Umbilical cord (tissue), 2 donors: Measurements from ENCODE around the gene RPL36A. TPM values are rescaled to one million over a fixed set of nuclear protein-coding genes. Genes with fewer than 3 reads are reported as not detected.

ENCODE experiments used
- DNase-seq: peaks from one replicate; pipeline ENCODE4 v3.0.0-alpha.2; 2015; ENCODE audit warnings: low spot score
- total RNA-seq: library from RNA; depleted of rRNA; stranded (reverse); fragments of >200 nt; gene quantifications from one replicate; pipeline ENCODE4 v1.2.3, GENCODE V29; 2014; ENCODE audit warnings: low replicate concordance; ENCODE audit not compliant: insufficient read depth

Gene RPL36A
- total RNA-seq, result 283 TPM

DNA sequence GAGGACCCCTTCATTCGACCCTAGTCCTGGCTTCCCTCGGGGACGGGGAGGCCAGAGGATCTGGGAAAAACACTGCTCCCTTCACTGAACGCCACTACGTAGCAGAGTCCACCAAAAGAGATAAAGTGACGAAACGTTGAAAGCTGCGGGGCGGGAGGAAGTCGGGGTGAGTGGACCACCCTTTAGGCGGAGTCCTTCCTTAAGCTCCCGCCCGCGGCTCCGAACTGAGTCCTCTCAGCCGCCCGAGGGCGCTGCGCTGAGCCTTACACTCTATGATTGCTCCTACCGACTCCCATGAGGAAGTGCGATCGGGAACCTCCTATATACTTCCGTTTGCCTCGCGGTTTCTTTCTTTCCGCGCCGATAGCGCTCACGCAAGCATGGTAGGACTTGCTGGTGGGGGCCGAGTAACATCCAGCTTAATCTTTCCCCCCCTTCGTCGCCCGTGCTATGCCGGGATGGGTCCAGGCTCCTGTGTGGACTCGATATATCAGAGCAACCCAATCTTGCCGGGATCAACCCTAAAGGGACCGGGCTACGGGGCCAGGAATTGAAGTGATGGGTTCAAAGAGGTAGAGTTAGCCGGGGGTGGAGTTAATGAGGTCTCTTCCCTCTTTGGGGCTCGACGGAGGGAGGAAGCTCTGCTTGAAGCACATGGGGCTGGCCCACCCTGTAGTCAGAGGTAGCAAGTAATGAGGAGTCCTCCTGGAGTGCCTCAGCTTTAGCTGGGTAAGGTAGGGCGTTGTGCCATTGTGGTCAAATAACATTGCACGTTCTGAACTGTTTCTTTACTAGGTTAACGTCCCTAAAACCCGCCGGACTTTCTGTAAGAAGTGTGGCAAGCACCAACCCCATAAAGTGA, at the start of gene RPL36A:
TSS of gene RPL36A (plus strand) at position 348 of the 862 bp plus-strand sequence. CDS start at position 381, 33 bp downstream.
- DNase-seq, result peak; percentile 94

DNA sequence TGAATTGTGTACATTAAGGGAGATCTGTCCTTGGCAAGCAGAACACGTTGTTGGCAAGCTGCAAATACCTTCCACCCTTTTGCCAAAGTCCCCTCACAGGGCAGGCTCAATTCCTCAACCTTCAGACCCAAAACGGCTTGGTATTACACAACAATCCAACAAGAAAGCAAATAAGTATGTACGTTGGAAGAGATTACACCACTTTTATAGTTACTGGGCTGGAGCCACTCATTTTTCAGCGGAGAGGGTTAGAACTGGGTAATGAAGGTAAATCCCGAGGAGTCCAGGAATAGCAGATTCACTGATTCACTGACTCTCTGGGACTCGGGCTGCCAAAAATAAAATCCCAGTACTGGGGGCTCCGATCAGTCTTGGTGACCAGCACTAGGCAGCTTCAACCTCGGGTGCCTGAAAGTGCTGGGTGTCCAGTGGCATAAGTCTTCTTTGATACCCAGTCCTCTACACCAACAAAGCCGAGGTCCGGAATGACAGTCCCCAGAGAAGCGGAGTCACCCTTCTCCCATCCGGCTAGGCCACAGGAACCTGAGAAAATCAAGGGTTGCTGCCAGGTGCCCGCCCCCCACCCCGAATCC, 42.9 kb upstream of the RPL36A start:
- DNase-seq, result no peak

GRCh38 chrX:101348452-101349192, 42.2 kb upstream of the RPL36A start, which contains the start of gene TIMM8A:
Gene TIMM8A (minus strand): TSS chrX:101348742. CDS start chrX:101348664, 78 bp downstream.
- DNase-seq, result peak; percentile 75

DNA sequence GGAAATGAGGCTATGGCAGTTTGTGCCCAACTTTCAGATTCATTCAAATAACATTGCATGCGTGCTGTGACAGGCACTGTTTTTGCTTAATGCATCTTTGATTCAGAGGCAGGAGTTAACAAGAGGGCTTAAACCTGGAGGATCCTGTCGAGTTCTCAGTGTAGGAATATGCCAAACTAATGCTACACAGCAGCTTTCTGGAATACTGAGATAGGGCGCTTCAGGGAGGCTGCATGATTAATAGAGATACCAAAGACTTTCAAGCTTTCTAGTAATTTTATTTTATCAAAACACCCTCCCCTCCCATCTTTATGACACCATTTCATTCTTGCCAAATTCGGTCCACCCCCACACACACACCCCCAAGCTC, 41.6 kb upstream of the RPL36A start:
- DNase-seq, result no peak

GRCh38 chrX:101357166-101357795, 33.5 kb upstream of the RPL36A start:
- DNase-seq, result no peak

GRCh38 chrX:101359966-101360365, 30.8 kb upstream of the RPL36A start:
- no peak for DNase-seq

GRCh38 chrX:101360390-101360789, 30.4 kb upstream of the RPL36A start:
- no peak for DNase-seq

GRCh38 chrX:101362116-101362515, 28.7 kb upstream of the RPL36A start:
- DNase-seq, result no peak

DNA sequence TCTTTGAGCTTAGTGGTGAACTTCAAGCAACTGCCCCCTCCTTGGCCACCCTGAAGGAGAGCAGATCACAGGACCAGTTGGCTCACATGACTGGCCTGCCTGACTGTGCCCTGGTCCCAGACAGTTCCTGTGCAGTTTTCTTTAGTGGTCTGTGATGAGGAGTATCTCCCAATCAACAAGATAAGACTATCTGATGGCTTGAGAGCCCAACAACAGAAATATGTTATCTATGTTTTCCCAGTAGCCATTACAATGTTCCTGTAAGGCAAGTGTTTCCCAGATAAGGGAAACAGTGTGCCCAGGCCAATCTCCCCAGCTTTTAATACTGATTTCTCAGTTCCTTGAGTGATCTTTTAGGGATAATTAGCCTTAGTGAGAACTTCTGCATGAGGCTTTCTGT, 28.1 kb upstream of the RPL36A start:
- DNase-seq, result no peak

GRCh38 chrX:101365301-101365795, 25.5 kb upstream of the RPL36A start:
- DNase-seq, result no peak

- DNase-seq, result no peak
Observed at GRCh38 chrX:101368800-101369199, 22.0 kb upstream of the RPL36A start.

DNA sequence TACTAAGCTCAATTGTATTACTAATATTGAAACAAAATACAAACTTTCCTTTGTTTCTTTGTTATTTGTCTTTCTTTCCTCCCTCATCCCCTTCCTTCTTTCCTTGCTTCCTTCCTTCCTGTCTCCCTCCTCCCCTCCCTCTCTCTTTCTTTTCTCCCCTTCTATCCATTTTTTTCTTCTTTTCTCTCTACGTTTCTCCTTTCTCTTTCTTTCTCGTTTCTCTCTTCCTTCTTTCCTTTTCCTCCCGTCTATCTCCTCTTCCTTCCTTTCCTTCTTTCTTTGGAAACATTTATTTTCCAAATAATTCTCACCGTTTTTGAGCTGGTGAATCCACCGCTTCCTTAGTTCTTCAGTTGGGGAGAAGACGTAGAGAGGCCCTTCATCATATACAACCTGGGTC, 21.1 kb upstream of the RPL36A start:
- no peak for DNase-seq

GRCh38 chrX:101370888-101371504, 19.8 kb upstream of the RPL36A start:
- no peak for DNase-seq

DNA sequence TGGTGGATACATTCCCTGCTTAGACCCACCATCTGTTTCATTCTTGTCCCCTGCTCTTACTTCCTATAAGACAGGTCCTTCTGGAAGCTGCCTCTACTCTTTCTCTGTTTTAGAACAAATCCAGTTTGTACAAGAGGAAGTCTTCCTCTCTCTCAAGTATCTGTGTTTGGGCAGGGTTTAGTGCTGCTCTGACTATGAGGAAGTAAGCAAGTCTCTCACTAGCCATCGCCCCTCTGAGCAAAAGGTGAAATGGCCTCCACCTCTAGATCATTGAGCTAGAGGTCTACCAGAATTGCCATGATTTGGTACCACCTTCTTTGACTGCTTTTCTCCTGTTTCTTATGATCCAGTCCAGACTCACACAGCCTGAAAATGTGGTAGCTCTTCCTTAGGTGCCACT, 13.3 kb upstream of the RPL36A start:
- DNase-seq, result no peak

DNA sequence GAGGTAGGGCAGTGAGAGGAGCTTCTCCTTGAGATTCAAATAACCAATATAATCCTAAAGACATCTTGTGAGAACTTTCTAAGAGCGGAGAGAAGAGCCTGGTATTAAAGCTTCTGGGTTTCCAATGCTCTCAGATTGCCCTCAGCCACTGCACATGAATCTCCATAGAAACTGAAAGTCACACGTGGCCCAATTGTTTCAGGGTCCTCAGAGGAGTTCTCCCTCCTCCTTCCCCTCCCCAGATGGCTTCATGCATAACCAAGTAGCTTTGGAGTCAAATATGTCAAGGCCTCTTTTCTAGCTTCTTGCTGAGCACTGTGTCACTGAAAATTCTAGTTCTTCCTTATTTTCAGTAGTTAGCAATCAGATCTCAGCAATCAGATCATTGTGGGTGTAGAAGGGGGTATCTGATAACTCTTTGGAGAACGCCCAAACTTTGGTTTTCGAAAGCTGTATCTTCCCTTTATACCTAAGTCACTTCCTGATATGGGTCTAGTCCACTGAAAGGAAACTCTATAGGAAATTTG, 7.1 kb upstream of the RPL36A start:
- DNase-seq, result no peak

DNA sequence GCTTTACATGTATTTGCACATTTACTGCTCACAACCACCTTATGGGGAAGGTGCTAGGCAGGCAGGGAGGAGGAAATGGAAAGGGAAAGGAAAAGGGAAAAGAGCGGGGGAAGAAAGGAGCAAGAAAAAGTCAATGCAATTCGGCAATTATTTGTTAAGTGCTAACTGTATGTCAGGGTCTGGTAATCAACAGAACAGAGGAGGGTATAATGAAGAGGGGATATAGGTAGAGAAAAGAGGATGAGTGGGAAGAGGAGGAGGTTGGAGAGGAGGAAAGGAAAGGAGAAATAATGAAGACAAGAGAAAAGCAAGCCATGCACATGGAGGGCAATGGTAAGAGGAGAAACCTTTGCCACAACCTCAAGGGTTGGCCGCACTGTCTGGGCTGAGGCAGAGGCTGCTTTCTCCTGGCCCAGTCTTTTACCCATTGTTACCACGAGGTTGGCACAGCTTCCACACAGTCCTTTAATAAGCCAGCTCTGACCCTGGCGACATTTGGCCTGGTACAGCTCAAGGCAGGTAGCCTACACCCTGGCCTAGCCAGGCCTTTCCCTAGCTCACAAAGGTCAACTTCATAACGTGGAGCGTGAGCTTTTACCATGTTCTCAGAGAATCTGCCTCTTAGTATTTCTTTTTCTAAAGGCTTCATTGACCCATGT, 5.7 kb upstream of the RPL36A start:
- no peak for DNase-seq

DNA sequence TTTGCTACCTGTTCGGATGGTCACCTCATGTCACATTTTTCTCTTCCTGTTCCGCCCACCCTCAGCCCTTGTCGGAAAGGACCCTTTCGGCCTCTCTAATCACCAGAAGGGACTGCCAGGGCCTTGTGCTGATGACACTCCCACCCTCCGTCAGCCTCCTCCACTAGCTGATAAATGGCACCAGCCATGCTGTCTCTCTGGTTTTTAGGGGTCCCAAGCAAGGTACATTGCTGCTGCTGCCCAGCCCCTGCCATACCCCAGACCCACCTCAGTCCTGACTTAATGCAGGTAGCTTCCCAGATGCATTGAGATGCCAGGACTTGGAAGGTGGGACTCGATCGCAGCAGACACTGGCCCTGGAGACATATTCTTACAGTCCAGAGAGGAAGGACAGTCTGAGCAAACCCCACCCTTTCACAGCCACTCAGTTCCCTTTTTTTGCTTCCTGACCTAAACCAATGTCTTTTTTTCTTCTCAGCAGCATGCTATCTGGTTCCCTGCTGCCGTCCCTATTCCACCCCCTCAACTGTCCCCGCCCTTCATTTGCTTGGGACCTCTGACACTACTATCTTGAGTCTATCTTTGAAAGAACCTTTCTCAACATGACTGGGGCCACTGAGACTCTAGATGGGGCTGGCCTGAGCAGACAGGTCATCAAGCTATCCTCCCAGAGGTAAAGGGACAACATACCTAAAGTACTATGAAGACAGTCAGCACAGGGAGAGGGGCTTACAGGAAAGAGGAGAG, 4.8 kb upstream of the RPL36A start, which contains the start of gene BTK:
TSS of gene BTK (minus strand) at position 397 of the 747 bp plus-strand sequence. CDS start 10,907 bp downstream, outside the sequence.
- no peak for DNase-seq

GRCh38 chrX:101386542-101386885, 4.3 kb upstream of the RPL36A start:
- DNase-seq, result no peak

- DNase-seq, result no peak
Observed at GRCh38 chrX:101388604-101389003, 2.2 kb upstream of the RPL36A start.

DNA sequence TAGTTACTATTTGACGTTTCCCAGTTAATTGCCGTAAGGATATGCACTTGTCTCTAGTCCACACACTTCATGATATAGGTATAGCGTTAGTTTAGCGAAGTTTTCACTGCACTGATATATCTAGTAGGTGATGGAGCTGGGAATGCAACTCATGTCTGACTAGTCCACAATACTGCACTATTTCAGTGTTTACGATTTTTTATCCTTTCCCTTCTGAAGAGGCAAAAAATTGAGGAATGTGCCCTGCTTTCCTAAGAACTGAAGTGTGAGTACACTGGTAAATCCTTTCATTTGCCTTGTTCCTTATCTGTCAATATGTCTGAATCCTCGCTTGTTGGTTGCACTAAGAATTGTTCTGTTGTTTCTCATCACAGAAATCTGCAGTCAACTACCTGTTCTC, 1.0 kb downstream of the RPL36A start:
- no peak for DNase-seq
